Measurements from ENCODE around the gene CREB3. TPM values are rescaled to one million over a fixed set of nuclear protein-coding genes. Genes with fewer than 3 reads are reported as not detected.

Gene CREB3
- total and polyA plus RNA-seq, 9 of the 15 experiments (the other 6 are each of a cell fraction or from before 2014, with no cell fraction given) = 5.7 to 18.3 (median 14.9) TPM

GRCh38 chr9:35705372-35705771 lies 27.1 kb upstream of the CREB3 start (continued):
- TF ChIP-seq, protein P1, sequence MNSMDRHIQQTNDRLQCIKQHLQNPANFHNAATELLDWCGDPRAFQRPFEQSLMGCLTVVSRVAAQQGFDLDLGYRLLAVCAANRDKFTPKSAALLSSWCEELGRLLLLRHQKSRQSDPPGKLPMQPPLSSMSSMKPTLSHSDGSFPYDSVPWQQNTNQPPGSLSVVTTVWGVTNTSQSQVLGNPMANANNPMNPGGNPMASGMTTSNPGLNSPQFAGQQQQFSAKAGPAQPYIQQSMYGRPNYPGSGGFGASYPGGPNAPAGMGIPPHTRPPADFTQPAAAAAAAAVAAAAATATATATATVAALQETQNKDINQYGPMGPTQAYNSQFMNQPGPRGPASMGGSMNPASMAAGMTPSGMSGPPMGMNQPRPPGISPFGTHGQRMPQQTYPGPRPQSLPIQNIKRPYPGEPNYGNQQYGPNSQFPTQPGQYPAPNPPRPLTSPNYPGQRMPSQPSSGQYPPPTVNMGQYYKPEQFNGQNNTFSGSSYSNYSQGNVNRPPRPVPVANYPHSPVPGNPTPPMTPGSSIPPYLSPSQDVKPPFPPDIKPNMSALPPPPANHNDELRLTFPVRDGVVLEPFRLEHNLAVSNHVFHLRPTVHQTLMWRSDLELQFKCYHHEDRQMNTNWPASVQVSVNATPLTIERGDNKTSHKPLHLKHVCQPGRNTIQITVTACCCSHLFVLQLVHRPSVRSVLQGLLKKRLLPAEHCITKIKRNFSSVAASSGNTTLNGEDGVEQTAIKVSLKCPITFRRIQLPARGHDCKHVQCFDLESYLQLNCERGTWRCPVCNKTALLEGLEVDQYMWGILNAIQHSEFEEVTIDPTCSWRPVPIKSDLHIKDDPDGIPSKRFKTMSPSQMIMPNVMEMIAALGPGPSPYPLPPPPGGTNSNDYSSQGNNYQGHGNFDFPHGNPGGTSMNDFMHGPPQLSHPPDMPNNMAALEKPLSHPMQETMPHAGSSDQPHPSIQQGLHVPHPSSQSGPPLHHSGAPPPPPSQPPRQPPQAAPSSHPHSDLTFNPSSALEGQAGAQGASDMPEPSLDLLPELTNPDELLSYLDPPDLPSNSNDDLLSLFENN (IDR thresholded peaks at IDR 0.05; ENCODE audit: low read depth in 2 of 2, low read length in 2 of 2) = no peak
- no peak for TF ChIP-seq CSDE1 (IDR thresholded peaks at IDR 0.05)
- TF ChIP-seq CEBPB (tag; IDR thresholded peaks at IDR 0.05) = no peak
- no peak for TF ChIP-seq ZBTB8A (IDR thresholded peaks at IDR 0.05; ENCODE audit: partially characterized antibody)
- TF ChIP-seq KLF16 (IDR thresholded peaks at IDR 0.05) = no peak
- no peak for TF ChIP-seq ZBTB26 (CRISPR knock-in tag; IDR thresholded peaks at IDR 0.05)
- TF ChIP-seq FOXP1 (CRISPR knock-in tag; IDR thresholded peaks at IDR 0.05) = no peak
- no peak for TF ChIP-seq ZNF79 (CRISPR knock-in tag; IDR thresholded peaks at IDR 0.05; ENCODE audit: low read depth)
